ENCODE measurements around the gene LYRM9. TPM values are rescaled to one million over a fixed set of nuclear protein-coding genes. Genes with fewer than 3 reads are reported as not detected.

Gene LYRM9
- total RNA-seq, 1 donor from 2014 or later = 8.3 TPM

- Mint-ChIP-seq H3K4me3 (ENCODE audit: unreplicated experiment) (no peak overlapping the region), H3K4me1 (ENCODE audit: unreplicated experiment) (peaks cover 4% of the 10 kb centered on the region), H3K9me3 (ENCODE audit: unreplicated experiment) (no peaks in the 10 kb centered on the region), H3K27ac (ENCODE audit: unreplicated experiment) (no peak overlapping the region), H3K27me3 (ENCODE audit: unreplicated experiment) (no peaks in the 10 kb centered on the region), H3K36me3 (ENCODE audit: low read depth, unreplicated experiment) (no peaks in the 10 kb centered on the region)
- no peak for DNase-seq (ENCODE audit: low spot score)
- TF ChIP-seq CTCF (IDR thresholded peaks at IDR 0.05; ENCODE audit: unreplicated experiment) = no peak
Measured at GRCh38 chr17:27907976-27908558, 14.9 kb upstream of the LYRM9 start.

- no peak for DNase-seq (ENCODE audit: low spot score)
- no peak overlapping the region for H3K4me3 Mint-ChIP-seq (ENCODE audit: unreplicated experiment)
- no peak overlapping the region for H3K27ac Mint-ChIP-seq (ENCODE audit: unreplicated experiment)
- H3K27me3 Mint-ChIP-seq (ENCODE audit: unreplicated experiment) = no peaks in the 10 kb centered on the region
- peaks cover 4% of the 10 kb centered on the region for H3K4me1 Mint-ChIP-seq (ENCODE audit: unreplicated experiment)
- no peak for TF ChIP-seq CTCF (IDR thresholded peaks at IDR 0.05; ENCODE audit: unreplicated experiment)
- H3K36me3 Mint-ChIP-seq (ENCODE audit: low read depth, unreplicated experiment) = no peaks in the 10 kb centered on the region
- H3K9me3 Mint-ChIP-seq (ENCODE audit: unreplicated experiment) = no peaks in the 10 kb centered on the region
Measured at GRCh38 chr17:27906623-27907022, 13.5 kb upstream of the LYRM9 start.

- TF ChIP-seq CTCF (IDR thresholded peaks at IDR 0.05; ENCODE audit: unreplicated experiment) = no peak
- Mint-ChIP-seq H3K27me3 (ENCODE audit: unreplicated experiment) (no peaks in the 10 kb centered on the region), H3K9me3 (ENCODE audit: unreplicated experiment) (no peaks in the 10 kb centered on the region), H3K27ac (ENCODE audit: unreplicated experiment) (no peak overlapping the region), H3K4me3 (ENCODE audit: unreplicated experiment) (no peak overlapping the region), H3K36me3 (ENCODE audit: low read depth, unreplicated experiment) (no peaks in the 10 kb centered on the region), H3K4me1 (ENCODE audit: unreplicated experiment) (peaks cover 4% of the 10 kb centered on the region)
- DNase-seq (ENCODE audit: low spot score) = no peak
Measured at GRCh38 chr17:27906226-27906580, 13.0 kb upstream of the LYRM9 start.

GRCh38 chr17:27905447-27906225 is 12.5 kb upstream of the LYRM9 start:
- no peak for DNase-seq (ENCODE audit: low spot score)
- Mint-ChIP-seq H3K27ac (ENCODE audit: unreplicated experiment) (no peak overlapping the region), H3K36me3 (ENCODE audit: low read depth, unreplicated experiment) (no peaks in the 10 kb centered on the region), H3K4me3 (ENCODE audit: unreplicated experiment) (no peak overlapping the region), H3K27me3 (ENCODE audit: unreplicated experiment) (no peaks in the 10 kb centered on the region), H3K9me3 (ENCODE audit: unreplicated experiment) (no peaks in the 10 kb centered on the region), H3K4me1 (ENCODE audit: unreplicated experiment) (peaks cover 4% of the 10 kb centered on the region)
- TF ChIP-seq CTCF (IDR thresholded peaks at IDR 0.05; ENCODE audit: unreplicated experiment) = no peak
